B cell (primary cell): Measurements from ENCODE around the gene SCN7A. TPM values are rescaled to one million over a fixed set of nuclear protein-coding genes. Genes with fewer than 3 reads are reported as not detected.

Experiments used
- ATAC-seq: fragments of 200-7000 bp; cut with Tn5 transposase; one replicate; pipeline ENCODE4 v1.10.0; 2021; ENCODE audit warnings: low read depth, mild to moderate bottlenecking, moderate number of reproducible peaks, moderate library complexity
- CTCF ChIA-PET: fragments of 350-600 bp; sonication (Branson Sonifier 250); formaldehyde crosslinking; loops from one replicate; lab custom pipeline; 2021; ENCODE audit warnings: antibody characterized with exemption, inconsistent platforms; lab: Charles Lee
- POLR2A ChIA-PET: fragments of 350-600 bp; sonication (Branson Sonifier 250); formaldehyde crosslinking; loops from one replicate; lab custom pipeline; 2021; ENCODE audit warnings: antibody characterized with exemption; lab: Charles Lee
- DNase-seq: peaks from one replicate; pipeline ENCODE4 v3.0.0; 2013
- H2AFZ ChIP-seq: 2 replicates; pipeline ENCODE4 v1.6.1; 2012; ENCODE audit warnings: mild to moderate bottlenecking, low read depth, low read length; ENCODE audit not compliant: insufficient read depth, poor library complexity, severe bottlenecking
- H3K27ac ChIP-seq, 2 donors: 1 replicate in 1 of 2; 2 replicates in 1 of 2; pipeline ENCODE4 v1.5.1; 2012 to 2013; ENCODE audit warnings: low read length in 2 of 2, mild to moderate bottlenecking in 2 of 2, moderate library complexity in 1 of 2
- H3K27me3 ChIP-seq, 4 experiments: fragments of 200-600 bp in 1 of 4; sonication (generic) in 1 of 4; replicated peaks in 1 of 4; 1 replicate in 2 of 4; 2 replicates in 2 of 4; pipeline versions ENCODE4 v1.6.1 to v1.7.0; 2013 to 2016; ENCODE audit warnings: low read length in 3 of 4, mild to moderate bottlenecking in 2 of 4, mixed read lengths in 1 of 4, moderate library complexity in 1 of 4; ENCODE audit not compliant: insufficient read depth in 4 of 4, control insufficient read depth in 3 of 4; ENCODE audit errors: control extremely low read depth in 1 of 4
- H3K36me3 ChIP-seq, 2 experiments: replicated peaks in 1 of 2; 1 replicate in 1 of 2; 2 replicates in 1 of 2; pipeline versions ENCODE4 v1.6.1 to v1.7.1; 2013; ENCODE audit warnings: low read length in 1 of 2; ENCODE audit not compliant: insufficient read depth in 2 of 2, control insufficient read depth in 1 of 2; ENCODE audit errors: control extremely low read depth in 1 of 2, extremely low read depth in 1 of 2
- H3K4me1 ChIP-seq, 2 donors: fragments of 200-600 bp in 1 of 2; sonication (generic) in 1 of 2; 1 replicate in 1 of 2; 2 replicates in 1 of 2; pipeline versions ENCODE4 v1.5.1 to v1.6.1; 2013 to 2017; ENCODE audit warnings: low read length in 2 of 2; ENCODE audit not compliant: control insufficient read depth in 2 of 2, insufficient read depth in 2 of 2
- H3K4me2 ChIP-seq: replicated peaks from 2 replicates; pipeline ENCODE3; 2012; ENCODE audit warnings: mild to moderate bottlenecking, low read depth, low read length; ENCODE audit not compliant: poor library complexity, severe bottlenecking
- H3K4me3 ChIP-seq, 5 experiments: fragments of 200-600 bp in 1 of 5; sonication (generic) in 1 of 5; 1 replicate in 3 of 5; 2 replicates in 2 of 5; pipeline versions ENCODE4 v1.5.1 to v1.7.0; 2011 to 2016; ENCODE audit warnings: low read length in 4 of 5, mild to moderate bottlenecking in 4 of 5, low read depth in 2 of 5, control low read depth in 1 of 5, moderate library complexity in 1 of 5; ENCODE audit not compliant: insufficient read depth in 1 of 5; ENCODE audit errors: control extremely low read depth in 1 of 5, extremely low read depth in 1 of 5
- H3K79me2 ChIP-seq: fragments of 200-600 bp; sonication (generic); one replicate; pipeline ENCODE4 v1.6.0; 2016; ENCODE audit warnings: low read length; ENCODE audit not compliant: control insufficient read depth, insufficient read depth
- H3K9ac ChIP-seq: fragments of 200-600 bp; sonication (generic); 2 replicates; pipeline ENCODE4 v1.6.1; 2017; ENCODE audit warnings: mild to moderate bottlenecking, low read length, moderate library complexity
- H3K9me3 ChIP-seq, 3 donors: one replicate each; pipeline versions ENCODE4 v1.6.1 to v1.7.1; 2013; ENCODE audit warnings: low read length in 2 of 3; ENCODE audit not compliant: control insufficient read depth in 2 of 3, insufficient read depth in 1 of 3; ENCODE audit errors: control extremely low read depth in 1 of 3
- H4K20me1 ChIP-seq: 2 replicates; pipeline ENCODE4 v1.6.0; 2012; ENCODE audit warnings: mild to moderate bottlenecking, low read length; ENCODE audit not compliant: insufficient read depth, control insufficient read depth, poor library complexity, severe bottlenecking
- H3K27ac Mint-ChIP-seq: one replicate; pipeline ENCODE4 v1.8.0; 2021; ENCODE audit warnings: mixed read lengths
- H3K27me3 Mint-ChIP-seq: one replicate; pipeline ENCODE4 v1.8.0; 2021; ENCODE audit warnings: mixed read lengths
- H3K4me1 Mint-ChIP-seq: one replicate; pipeline ENCODE4 v1.8.0; 2021; ENCODE audit warnings: mixed read lengths
- H3K4me3 Mint-ChIP-seq: one replicate; pipeline ENCODE4 v1.8.0; 2021; ENCODE audit warnings: mixed read lengths
- H3K9me3 Mint-ChIP-seq: one replicate; pipeline ENCODE4 v1.8.0; 2022; ENCODE audit warnings: mixed read lengths; ENCODE audit not compliant: insufficient read depth
- CTCF ChIP-seq: fragments of 200-600 bp; IDR thresholded peaks from one replicate; pipeline ENCODE4 v1.8.0; 2022; ENCODE audit warnings: antibody characterized with exemption, mild to moderate bottlenecking
- EZH2 ChIP-seq: IDR thresholded peaks from 2 replicates; pipeline ENCODE4 v1.6.1; 2012; ENCODE audit warnings: borderline replicate concordance, low read depth, mild to moderate bottlenecking, moderate library complexity, low read length; ENCODE audit not compliant: insufficient read depth, poor library complexity, severe bottlenecking
- WGBS: methylation state at CpG from one replicate; pipeline ENCODE4 v1.1.5; 2013; ENCODE audit warnings: missing lambda C conversion rate; ENCODE audit not compliant: insufficient coverage; 5-methylcytosine and 5-hydroxymethylcytosine counted together
- intact Hi-C: fragments of 100-400 bp; cut with micrococcal nuclease; formaldehyde crosslinking; loops from one replicate; pipeline ENCODE4 v1.10.0; 2022
- polyA plus RNA-seq: library from polyadenylated mRNA; depleted of rRNA; stranded (reverse); fragments of >200 nt; gene quantifications from 2 replicates; pipeline ENCODE4 v1.2.3, GENCODE V29; 2012
- total RNA-seq, 2 donors: library from RNA; stranded (reverse); fragments of 120-200 nt in 1 of 2; gene quantifications; 1 replicate in 1 of 2; 2 replicates in 1 of 2; pipeline versions ENCODE4 v1.2.3 to v1.2.4, GENCODE V29; 2013 to 2022

Gene SCN7A
- total and polyA plus RNA-seq, 2 donors (not counting 1 experiment from before 2014, with no cell fraction given), result not detected

- H3K9me3 ChIP-seq, result no peaks in the 10 kb centered on the region
- no peak overlapping the region for H3K4me3 Mint-ChIP-seq
- WGBS, result 100% methylated on average over 1 of the region's 2 CpGs
- no peaks in the 10 kb centered on the region for H3K9me3 Mint-ChIP-seq
- H3K4me3 ChIP-seq, result no peak overlapping the region
- intact Hi-C loops, result no loop called here
- H2AFZ ChIP-seq, result no peak overlapping the region
- H3K4me2 ChIP-seq, result no peak overlapping the region
- ATAC-seq (no peak), DNase-seq (no peak)
- POLR2A ChIA-PET, result no interaction called here
- H3K4me1 ChIP-seq, result peaks cover 0 to 3% of the 10 kb centered on the region in 2 donors
- H3K27me3 ChIP-seq, result no peaks in the 10 kb centered on the region
- no peak overlapping the region for H3K27ac Mint-ChIP-seq
- H3K4me1 Mint-ChIP-seq, result peaks cover 1% of the 10 kb centered on the region
- peaks cover 5% of the 10 kb centered on the region for H3K27me3 Mint-ChIP-seq
- H4K20me1 ChIP-seq, result no peaks in the 10 kb centered on the region
- no peak overlapping the region for H3K27ac ChIP-seq
- H3K9ac ChIP-seq, result no peak overlapping the region
- TF ChIP-seq EZH2 (no peak), CTCF (no peak)
- CTCF ChIA-PET, result interaction anchor here (4.6 kb wide), 1 partner anchor 1583 kb away, joined by 83 read pairs; no protein-coding TSS in a partner anchor
- H3K79me2 ChIP-seq, result no peaks in the 10 kb centered on the region
- H3K36me3 ChIP-seq, result no peaks in the 10 kb centered on the region
Observed at GRCh38 chr2:166536111-166536510, 42.1 kb upstream of the SCN7A start.

GRCh38 chr2:166521155-166521554 lies 27.1 kb upstream of the SCN7A start:
- intact Hi-C loops, result no loop called here
- H3K79me2 ChIP-seq, result no peaks in the 10 kb centered on the region
- H3K4me2 ChIP-seq, result no peak overlapping the region
- H3K36me3 ChIP-seq, result no peaks in the 10 kb centered on the region
- Mint-ChIP-seq H3K9me3 (no peaks in the 10 kb centered on the region), H3K4me1 (no peaks in the 10 kb centered on the region), H3K4me3 (no peak overlapping the region), H3K27me3 (no peaks in the 10 kb centered on the region), H3K27ac (no peak overlapping the region)
- H2AFZ ChIP-seq, result no peak overlapping the region
- H3K9ac ChIP-seq, result no peak overlapping the region
- no peak for ATAC-seq
- H4K20me1 ChIP-seq, result no peaks in the 10 kb centered on the region
- ChIA-PET POLR2A (no interaction called here), CTCF (no interaction called here)
- H3K9me3 ChIP-seq, result no peaks in the 10 kb centered on the region
- DNase-seq, result no peak
- no CpG with 5 or more reads among the region's 3 CpGs for WGBS
- H3K4me3 ChIP-seq, result no peak overlapping the region
- H3K27ac ChIP-seq, result no peak overlapping the region
- H3K27me3 ChIP-seq, result no peaks in the 10 kb centered on the region
- H3K4me1 ChIP-seq, result no peaks in the 10 kb centered on the region
- TF ChIP-seq CTCF, result no peak
- TF ChIP-seq EZH2, result no peak
